HepG2 (cell line): ENCODE results near the gene CYP2A6. TPM values are rescaled to one million over a fixed set of nuclear protein-coding genes. Genes with fewer than 3 reads are reported as not detected.
"Not testable (repeated sequence)": the region's sequence is repeated elsewhere in the genome, so short reads cannot be mapped to it uniquely, and the experiment has no call there.

Experiments used
- ATAC-seq: fragments of 200-7000 bp; cut with Tn5 transposase; 3 replicates; pipeline ENCODE4 v1.9.1; 2020; ENCODE audit warnings: mild to moderate bottlenecking, moderate library complexity
- BruUV-seq: library from RNA; stranded (reverse); fragments of 400-500 nt; replicated peaks from 2 replicates; lab custom pipeline; 2021; lab: Mats Ljungman, UMichigan
- CTCF ChIA-PET: fragments of 300-600 bp; formaldehyde crosslinking; extraction: SDS; loops from one replicate; lab custom pipeline; 2021; ENCODE audit warnings: low total read pairs, inconsistent platforms, low intra/inter-chr PET ratio; lab: Yijun Ruan, JAX
- POLR2A ChIA-PET: fragments of 350-600 bp; sonication (Branson Sonifier 250); formaldehyde crosslinking; loops from one replicate; lab custom pipeline; 2020; ENCODE audit warnings: antibody characterized with exemption, inconsistent platforms; lab: Yijun Ruan, JAX
- DNase-seq: peaks from one replicate; pipeline ENCODE4 v3.0.0-alpha.2; 2015; ENCODE audit warnings: low spot score
- FAIRE-seq: peaks from 3 replicates; lab custom pipeline; 2011; peaks lifted over from hg19 to GRCh38; lab: Jason Lieb, UNC
- H2AFZ ChIP-seq: one replicate; pipeline ENCODE4 v1.6.1; 2011; ENCODE audit warnings: low read length, inconsistent platforms
- H3K27ac ChIP-seq: fragments of 300-600 bp; 3 replicates; pipeline ENCODE4 v1.8.0; 2011; ENCODE audit warnings: mixed run types, mild to moderate bottlenecking, mixed read lengths, low read length, inconsistent platforms; ENCODE audit not compliant: insufficient read depth; ENCODE audit errors: extremely low read length
- H3K27me3 ChIP-seq, 2 experiments: fragments of 200-600 bp in 1 of 2; 2 replicates in 1 of 2; 3 replicates in 1 of 2; pipeline versions ENCODE4 v1.6.0 to v1.8.0; 2011; ENCODE audit warnings: low read length in 2 of 2, mild to moderate bottlenecking in 2 of 2, moderate library complexity in 2 of 2, inconsistent platforms in 1 of 2; ENCODE audit not compliant: insufficient read depth in 2 of 2, control insufficient read depth in 1 of 2
- H3K36me3 ChIP-seq, 2 experiments: fragments of 200-600 bp in 1 of 2; replicated peaks in 1 of 2; 2 replicates in 1 of 2; 3 replicates in 1 of 2; pipeline versions ENCODE4 v1.5.1 to v1.8.0; 2011; ENCODE audit warnings: low read length in 2 of 2, inconsistent platforms in 1 of 2; ENCODE audit not compliant: insufficient read depth in 2 of 2, control insufficient read depth in 1 of 2
- H3K4me1 ChIP-seq: 2 replicates; pipeline ENCODE4 v1.5.1; 2012; ENCODE audit warnings: low read length, inconsistent platforms; ENCODE audit not compliant: insufficient read depth
- H3K4me2 ChIP-seq: 2 replicates; pipeline ENCODE4 v1.6.0; 2011; ENCODE audit warnings: low read depth, low read length, inconsistent platforms
- H3K4me3 ChIP-seq, 3 experiments: fragments of 200-600 bp in 1 of 3; sonication (generic), shearing (Covaris generic) in 1 of 3; replicated peaks in 1 of 3; 2 replicates each; pipeline ENCODE4 v1.5.1; 2011 to 2016; ENCODE audit warnings: low read length in 3 of 3, inconsistent platforms in 2 of 3, low read depth in 2 of 3, mild to moderate bottlenecking in 2 of 3, control low read depth in 1 of 3, mixed read lengths in 1 of 3; ENCODE audit not compliant: insufficient read depth in 1 of 3
- H3K79me2 ChIP-seq: one replicate; pipeline ENCODE4 v1.6.1; 2011; ENCODE audit warnings: low read length, inconsistent platforms; ENCODE audit not compliant: insufficient read depth
- H3K9ac ChIP-seq: 2 replicates; pipeline ENCODE4 v1.6.0; 2011; ENCODE audit warnings: mild to moderate bottlenecking, low read depth, low read length, inconsistent platforms; ENCODE audit not compliant: insufficient read depth
- H3K9me3 ChIP-seq: 2 replicates; pipeline ENCODE4 v1.5.1; 2012; ENCODE audit warnings: mild to moderate bottlenecking, low read length
- H4K20me1 ChIP-seq: 2 replicates; pipeline ENCODE4 v1.6.0; 2011; ENCODE audit warnings: inconsistent platforms, mild to moderate bottlenecking, low read length, moderate library complexity; ENCODE audit not compliant: insufficient read depth
- WGBS: methylation state at CpG from one replicate; pipeline ENCODE4 v1.1.6; 2017; ENCODE audit warnings: low lambda C conversion rate; 5-methylcytosine and 5-hydroxymethylcytosine counted together
- in situ Hi-C: cut with HindIII; loops from 2 replicates; pipeline ENCODE4 v1.10.0; 2017; ENCODE audit warnings: low pct_unique_long_range_greater_than_20kb; ENCODE audit not compliant: extremely low pct_ligation_motif_present
- intact Hi-C: fragments of 100-400 bp; cut with micrococcal nuclease; formaldehyde crosslinking; loops from one replicate; pipeline ENCODE4 v1.10.0; 2022; ENCODE audit not compliant: unreplicated experiment
- polyA plus RNA-seq, 8 experiments: library from polyadenylated mRNA; depleted of rRNA in 3 of 8; stranded (reverse) in 7 of 8; unstranded in 1 of 8; fragments of >200 nt; fragmentation: Illumina TruSeq in 4 of 8; extraction: Trizol in 4 of 8; gene quantifications; 2 replicates each; pipeline versions ENCODE4 v1.2.1 to v1.2.3, GENCODE V29; 2011 to 2016; ENCODE audit warnings: low read depth in 4 of 8, missing spikeins in 1 of 8, mixed read lengths in 1 of 8; ENCODE audit not compliant: insufficient read depth in 1 of 8
- total RNA-seq, 5 experiments: library from RNA; depleted of rRNA; stranded (reverse); fragments of >200 nt; fragmentation: Illumina TruSeq; extraction: Trizol; gene quantifications; 2 replicates each; pipeline ENCODE4 v1.2.3, GENCODE V29; 2016; ENCODE audit warnings: low read depth in 1 of 5

Gene CYP2A6
- total and polyA plus RNA-seq, 2 of the 13 experiments (the other 11 are each of a cell fraction or from before 2014, with no cell fraction given) = not detected

GRCh38 chr19:40882062-40882461 lies 31.8 kb upstream of the CYP2A6 start, which contains the start of gene CYP2A7:
Gene CYP2A7, minus strand, starts transcription at chr19:40882231. Its CDS starts 21 bp downstream, at chr19:40882210.
- BruUV-seq, H3K9ac ChIP-seq, CTCF ChIA-PET, H3K4me3 ChIP-seq, H3K4me2 ChIP-seq, POLR2A ChIA-PET, H3K4me1 ChIP-seq, ATAC-seq, H3K27ac ChIP-seq, intact Hi-C loops, in situ Hi-C loops, H3K9me3 ChIP-seq, H4K20me1 ChIP-seq, H3K36me3 ChIP-seq, DNase-seq, H2AFZ ChIP-seq, FAIRE-seq, H3K27me3 ChIP-seq, H3K79me2 ChIP-seq: not testable (repeated sequence)
- 53% methylated on average over 3 of the region's 3 CpGs for whole genome bisulfite sequencing

GRCh38 chr19:40879349-40879748 lies 29.1 kb upstream of the CYP2A6 start:
- H3K4me2 ChIP-seq, POLR2A ChIA-PET, H3K9me3 ChIP-seq, H3K4me3 ChIP-seq, CTCF ChIA-PET, H3K9ac ChIP-seq, FAIRE-seq, H3K4me1 ChIP-seq, BruUV-seq, ATAC-seq, H3K27me3 ChIP-seq, H3K27ac ChIP-seq, intact Hi-C loops, in situ Hi-C loops, H3K36me3 ChIP-seq, H3K79me2 ChIP-seq, H4K20me1 ChIP-seq, DNase-seq, H2AFZ ChIP-seq: not testable (repeated sequence)
- 55% methylated on average over 4 of the region's 4 CpGs for WGBS

- H3K4me1 ChIP-seq, H4K20me1 ChIP-seq, H3K4me2 ChIP-seq, BruUV-seq, ATAC-seq, intact Hi-C loops, in situ Hi-C loops, POLR2A ChIA-PET, FAIRE-seq, H2AFZ ChIP-seq, H3K36me3 ChIP-seq, H3K79me2 ChIP-seq, H3K4me3 ChIP-seq, H3K9me3 ChIP-seq, H3K27ac ChIP-seq, CTCF ChIA-PET, H3K9ac ChIP-seq, DNase-seq, H3K27me3 ChIP-seq: not testable (repeated sequence)
- 20% methylated on average over 11 of the region's 23 CpGs for WGBS
Observed at GRCh38 chr19:40875526-40875951, 25.3 kb upstream of the CYP2A6 start.

GRCh38 chr19:40874874-40875273 lies 24.6 kb upstream of the CYP2A6 start:
- H3K36me3 ChIP-seq, H3K9ac ChIP-seq, intact Hi-C loops, H3K4me2 ChIP-seq, H4K20me1 ChIP-seq, H2AFZ ChIP-seq, H3K4me3 ChIP-seq, H3K27me3 ChIP-seq, DNase-seq, FAIRE-seq, H3K9me3 ChIP-seq, in situ Hi-C loops, BruUV-seq, H3K4me1 ChIP-seq, H3K27ac ChIP-seq, H3K79me2 ChIP-seq, CTCF ChIA-PET, ATAC-seq, POLR2A ChIA-PET: not testable (repeated sequence)
- WGBS = 13% methylated on average over 1 of the region's 4 CpGs
